HepG2 (cell line): Measurements from ENCODE around the gene CLDND2. TPM values are rescaled to one million over a fixed set of nuclear protein-coding genes. Genes with fewer than 3 reads are reported as not detected.

Source experiments
- ATRX ChIP-seq: sonication (generic); formaldehyde crosslinking; IDR thresholded peaks from 2 replicates; pipeline ENCODE4 v1.4.0; 2020; ENCODE audit warnings: missing genetic modification reagents, borderline replicate concordance
- ELF3 ChIP-seq: IDR thresholded peaks from 2 replicates; pipeline ENCODE4 v1.6.1; 2016; ENCODE audit warnings: missing genetic modification reagents, missing compliant biosample characterization
- MAZ ChIP-seq, 2 experiments: sonication (generic) in 1 of 2; formaldehyde crosslinking in 1 of 2; IDR thresholded peaks; 2 replicates each; pipeline versions ENCODE4 v1.5.0 to v1.6.1; 2012 to 2020; ENCODE audit warnings: low read depth in 2 of 2, mild to moderate bottlenecking in 2 of 2, borderline replicate concordance in 1 of 2, improper control_type of control experiment in 1 of 2, low read length in 1 of 2, missing genetic modification reagents in 1 of 2, moderate library complexity in 1 of 2
- MYC ChIP-seq: sonication (generic); formaldehyde crosslinking; IDR thresholded peaks from 2 replicates; pipeline ENCODE4 v1.9.0; 2021; ENCODE audit warnings: missing genetic modification reagents, borderline replicate concordance
- NFYB ChIP-seq: sonication (generic); formaldehyde crosslinking; IDR thresholded peaks from 2 replicates; pipeline ENCODE4 v1.4.0; 2020; ENCODE audit warnings: missing genetic modification reagents
- RBAK ChIP-seq: sonication (generic); formaldehyde crosslinking; IDR thresholded peaks from 2 replicates; pipeline ENCODE4 v1.5.1; 2020; ENCODE audit warnings: mild to moderate bottlenecking, missing genetic modification reagents
- RBM39 ChIP-seq: fragments of 200-400 bp; formaldehyde crosslinking; IDR thresholded peaks from one replicate; pipeline ENCODE4 v1.6.1; 2018; ENCODE audit warnings: antibody characterized with exemption, mild to moderate bottlenecking, low read depth, low read length; ENCODE audit not compliant: poor library complexity, severe bottlenecking
- REPIN1 ChIP-seq: sonication (generic); formaldehyde crosslinking; IDR thresholded peaks from 2 replicates; pipeline ENCODE4 v1.8.0; 2022; ENCODE audit warnings: missing genetic modification reagents, low read depth, mild to moderate bottlenecking, borderline replicate concordance
- SALL2 ChIP-seq: sonication (generic); formaldehyde crosslinking; IDR thresholded peaks from 2 replicates; pipeline ENCODE4 v1.8.1; 2023; ENCODE audit warnings: mild to moderate bottlenecking, missing genetic modification reagents, inconsistent platforms
- SKI ChIP-seq: fragments of 450-650 bp; IDR thresholded peaks from one replicate; pipeline ENCODE4 v1.6.1; 2018; ENCODE audit warnings: mild to moderate bottlenecking; ENCODE audit not compliant: partially characterized antibody
- ZFP36L1 ChIP-seq: sonication (generic); formaldehyde crosslinking; IDR thresholded peaks from 2 replicates; pipeline ENCODE4 v1.8.0; 2022; ENCODE audit warnings: mild to moderate bottlenecking, missing genetic modification reagents, moderate library complexity
- ZKSCAN1 ChIP-seq: fragments of 150-350 bp; IDR thresholded peaks from 2 replicates; pipeline ENCODE4 v1.6.1; 2014; ENCODE audit warnings: low read length
- ZNF3 ChIP-seq: IDR thresholded peaks from 2 replicates; pipeline ENCODE4 v1.7.0; 2017; ENCODE audit warnings: inconsistent platforms
- ZNF572 ChIP-seq: sonication (generic); formaldehyde crosslinking; IDR thresholded peaks from 2 replicates; pipeline ENCODE4 v1.5.1; 2020; ENCODE audit warnings: mild to moderate bottlenecking, missing genetic modification reagents
- polyA plus RNA-seq, 8 experiments: library from polyadenylated mRNA; depleted of rRNA in 3 of 8; stranded (reverse) in 7 of 8; unstranded in 1 of 8; fragments of >200 nt; fragmentation: Illumina TruSeq in 4 of 8; extraction: Trizol in 4 of 8; gene quantifications; 2 replicates each; pipeline versions ENCODE4 v1.2.1 to v1.2.3, GENCODE V29; 2011 to 2016; ENCODE audit warnings: low read depth in 4 of 8, missing spikeins in 1 of 8, mixed read lengths in 1 of 8; ENCODE audit not compliant: insufficient read depth in 1 of 8
- total RNA-seq, 5 experiments: library from RNA; depleted of rRNA; stranded (reverse); fragments of >200 nt; fragmentation: Illumina TruSeq; extraction: Trizol; gene quantifications; 2 replicates each; pipeline ENCODE4 v1.2.3, GENCODE V29; 2016; ENCODE audit warnings: low read depth in 1 of 5

Gene CLDND2
- total and polyA plus RNA-seq, 2 of the 13 experiments (the other 11 are each of a cell fraction or from before 2014, with no cell fraction given), result 0.84 to 1.8 TPM

DNA sequence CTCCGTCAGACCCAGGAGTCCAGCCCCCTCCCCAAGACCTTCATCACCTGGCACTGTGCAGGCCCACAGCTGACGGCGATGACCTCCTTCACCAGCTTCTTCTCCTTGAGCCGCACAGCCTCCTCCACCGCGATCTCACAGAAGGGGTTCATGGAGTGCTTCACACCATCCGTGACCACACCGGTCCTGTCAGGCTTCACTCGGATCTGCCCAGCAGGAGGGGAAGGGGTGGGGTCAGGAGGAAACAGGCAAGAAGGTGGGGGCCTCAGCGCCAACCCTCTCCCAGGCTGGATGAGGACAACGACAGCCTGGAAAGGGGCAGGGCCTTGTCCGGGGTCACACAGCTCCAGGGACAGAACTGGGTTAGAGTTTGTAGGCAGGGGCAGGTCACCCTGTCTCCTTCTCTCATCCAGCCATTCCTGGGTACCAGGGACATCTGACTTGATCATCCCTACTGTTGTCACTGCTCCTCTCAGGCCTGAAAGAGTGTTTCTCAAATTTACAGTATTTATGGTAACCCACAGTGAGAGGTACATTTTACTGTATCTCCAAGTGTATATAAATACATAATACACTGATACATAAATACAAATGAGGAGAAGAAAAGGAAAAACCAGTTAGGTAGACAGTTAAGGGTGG is 14.6 kb downstream of the CLDND2 start (continued):
- TF ChIP-seq MAZ (IDR thresholded peaks at IDR 0.05; ENCODE audit: borderline replicate concordance, low read depth, low read length), result peak; percentile 80; the same call in 1 of the 2 replicates
- no peak for TF ChIP-seq MAZ (CRISPR knock-in tag; IDR thresholded peaks at IDR 0.05; ENCODE audit: low read depth)
- TF ChIP-seq REPIN1, result peak; percentile 70
- no peak; the same call in 1 of the 2 replicates for TF ChIP-seq ZFP36L1 (CRISPR knock-in tag)
- TF ChIP-seq NFYB, result no peak
- no peak for TF ChIP-seq MYC (CRISPR knock-in tag)
- TF ChIP-seq ZKSCAN1, result no peak
- no peak for TF ChIP-seq RBM39
- peak; percentile 16; the same call in 1 of the 2 replicates for TF ChIP-seq ELF3 (CRISPR knock-in tag)
- no peak for TF ChIP-seq ATRX (CRISPR knock-in tag)
- no peak; the same call in none of the 2 replicates for TF ChIP-seq SALL2 (CRISPR knock-in tag)
- TF ChIP-seq ZNF572 (CRISPR knock-in tag), result peak; percentile 82; the same call in 1 of the 2 replicates
- TF ChIP-seq SKI, result peak; percentile 19
- TF ChIP-seq ZNF3 (CRISPR knock-in tag), result no peak; the same call in 1 of the 2 replicates
- TF ChIP-seq RBAK, result no peak
- TF ChIP-seq, all 625 proteins: peak for 115
